Measurements from ENCODE around the gene UST.

UST gene

DNA sequence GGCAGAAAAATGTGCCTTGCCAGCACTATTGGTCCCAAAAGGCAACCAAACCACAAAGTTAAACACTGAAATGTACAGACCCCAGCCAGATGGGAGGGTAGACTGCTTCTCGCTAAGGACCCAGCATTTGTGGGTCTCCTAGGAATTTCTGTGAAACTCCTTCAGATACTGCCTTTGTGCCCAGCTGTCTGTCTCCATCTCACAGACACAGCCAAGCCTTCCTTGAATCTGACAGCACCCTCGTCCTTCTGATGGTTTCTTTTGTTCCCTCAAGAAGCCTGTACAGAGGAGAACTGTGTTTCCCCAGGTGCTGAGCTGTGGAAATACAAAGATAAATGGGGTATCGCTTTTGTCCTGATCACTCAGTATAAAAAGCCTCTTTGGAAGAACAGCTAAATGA, 316.6 kb downstream of the UST start:
- DNase-seq (ENCODE audit: low read depth), result no peak

- DNase-seq (ENCODE audit: low read depth), result no peak
Measured at GRCh38 chr6:149064001-149064659, 317.3 kb downstream of the UST start.

- DNase-seq (ENCODE audit: low read depth), result no peak
Measured at GRCh38 chr6:149064660-149065015, 317.8 kb downstream of the UST start.

- DNase-seq (ENCODE audit: low read depth), result no peak
Measured at GRCh38 chr6:149065121-149065520, 318.3 kb downstream of the UST start.

DNA sequence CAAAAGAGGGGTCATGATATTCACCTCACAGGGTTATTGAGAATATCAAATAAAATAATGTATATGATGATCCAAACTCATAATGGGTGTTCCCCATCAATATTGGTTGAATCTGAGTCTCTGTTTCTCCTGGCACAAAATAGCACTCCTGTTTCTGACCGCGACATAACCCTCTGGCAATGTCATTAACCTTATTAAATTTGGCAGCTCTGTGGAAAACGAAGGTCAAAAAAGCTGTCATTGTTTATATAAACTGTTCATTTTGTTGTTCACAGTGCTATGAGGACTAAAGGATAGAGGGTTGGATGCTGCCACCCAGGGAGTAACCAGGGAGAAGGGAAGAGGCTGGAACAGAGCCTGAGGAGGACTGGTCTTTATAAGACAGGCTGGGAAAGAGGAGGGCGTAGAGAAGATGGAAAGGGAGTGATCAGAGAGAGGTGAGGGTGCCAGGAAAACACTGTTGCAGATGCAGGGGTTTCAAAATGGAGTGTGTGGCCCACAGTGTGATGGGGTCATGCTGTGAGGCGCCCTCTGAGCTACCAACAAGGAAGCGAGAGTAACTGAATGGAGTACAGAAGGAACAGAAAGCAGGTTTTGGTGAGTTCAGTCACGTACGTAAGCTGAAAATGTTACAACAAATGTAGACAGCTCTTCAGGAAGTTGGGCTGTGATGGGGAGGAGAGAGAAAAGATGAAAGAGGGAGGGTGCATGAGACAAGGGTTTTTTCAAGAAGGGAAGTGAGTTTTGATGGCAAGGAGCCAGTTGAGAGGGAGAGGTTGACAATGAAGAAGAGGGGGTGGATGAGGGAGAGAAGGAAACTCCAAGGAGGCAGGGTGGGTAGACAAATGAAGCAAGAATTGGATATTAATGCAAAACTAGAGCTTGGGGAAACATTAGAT, 319.1 kb downstream of the UST start:
- DNase-seq (ENCODE audit: low read depth), result no peak

DNA sequence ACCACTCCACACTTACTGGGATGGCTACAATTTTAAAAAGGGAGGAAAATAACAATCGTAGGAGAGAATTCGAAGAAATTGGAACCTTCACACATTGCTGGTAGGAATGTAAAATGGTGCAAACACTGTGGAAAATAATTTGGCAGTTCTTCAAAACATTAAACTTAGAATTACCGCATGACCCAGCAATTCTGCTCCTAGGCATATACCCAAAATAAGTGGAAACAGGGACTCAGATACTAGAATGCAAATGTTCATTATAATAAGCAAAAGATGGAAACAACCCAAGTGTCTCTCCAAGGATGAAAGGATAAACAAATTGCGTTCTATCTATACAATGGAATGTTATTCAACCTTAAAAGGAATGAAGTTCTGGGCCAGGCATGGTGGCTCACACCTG, 325.2 kb downstream of the UST start:
- DNase-seq (ENCODE audit: low read depth), result no peak

DNA sequence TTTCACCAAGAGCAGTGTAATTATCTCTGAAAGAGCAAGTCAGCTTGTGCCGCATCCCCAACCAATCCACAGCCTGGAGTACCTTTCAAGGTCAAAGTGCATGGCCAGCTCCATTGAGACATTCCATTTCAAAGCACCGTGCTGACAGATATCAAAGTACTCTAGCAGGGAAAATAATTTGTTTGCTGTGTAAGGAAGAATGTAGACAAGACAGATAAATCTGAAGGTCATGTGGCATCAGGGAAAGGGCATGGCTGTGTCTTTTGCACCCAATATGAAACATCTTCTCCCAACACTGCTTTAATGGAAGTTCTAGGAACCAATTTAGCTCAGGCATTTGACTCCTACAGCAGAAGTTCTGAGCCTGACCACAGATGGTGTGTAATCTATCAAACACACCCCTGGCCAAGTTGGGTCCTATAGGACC, 328.0 kb downstream of the UST start:
- DNase-seq (ENCODE audit: low read depth), result no peak

- peak; percentile 18 for DNase-seq (ENCODE audit: low read depth)
Measured at GRCh38 chr6:149075616-149076354, 329.0 kb downstream of the UST start.

DNA sequence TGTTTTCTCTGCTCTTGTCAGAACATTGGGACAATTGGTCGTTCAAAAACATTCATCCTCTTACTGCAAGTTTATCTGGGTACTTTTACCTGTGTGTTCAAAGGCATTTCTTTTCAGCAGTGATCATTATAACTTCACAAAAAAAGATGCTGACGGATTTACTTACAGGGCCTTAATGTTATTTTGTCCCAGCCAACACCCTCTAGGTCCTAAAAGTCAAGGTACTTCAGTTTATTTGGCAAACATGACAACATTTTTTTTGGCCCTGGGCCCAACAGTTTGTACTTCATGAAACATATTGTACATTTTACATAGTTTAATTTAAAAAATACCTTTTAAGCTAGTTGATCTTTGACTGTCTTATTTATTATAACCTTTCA, 329.5 kb downstream of the UST start:
- DNase-seq (ENCODE audit: low read depth), result no peak

DNA sequence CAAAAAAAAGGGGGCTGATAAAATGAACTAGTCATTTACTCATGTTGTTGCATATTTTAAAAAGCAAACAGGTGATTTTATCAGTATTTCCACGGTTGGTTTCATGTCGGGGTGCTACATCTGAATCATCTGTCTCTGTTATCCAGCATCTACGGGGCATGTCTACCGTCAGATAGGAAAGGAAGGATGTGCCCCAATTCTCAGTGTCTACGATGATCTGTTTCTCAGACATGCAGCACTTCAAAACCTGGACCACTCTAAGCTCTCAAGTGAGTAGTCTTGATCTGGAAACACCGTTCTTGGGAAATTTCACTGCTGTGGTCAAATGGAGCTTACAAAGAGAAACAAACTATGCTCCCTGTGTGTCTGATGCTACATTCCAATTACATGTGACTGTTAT, 330.4 kb downstream of the UST start:
- no peak for DNase-seq (ENCODE audit: low read depth)

DNA sequence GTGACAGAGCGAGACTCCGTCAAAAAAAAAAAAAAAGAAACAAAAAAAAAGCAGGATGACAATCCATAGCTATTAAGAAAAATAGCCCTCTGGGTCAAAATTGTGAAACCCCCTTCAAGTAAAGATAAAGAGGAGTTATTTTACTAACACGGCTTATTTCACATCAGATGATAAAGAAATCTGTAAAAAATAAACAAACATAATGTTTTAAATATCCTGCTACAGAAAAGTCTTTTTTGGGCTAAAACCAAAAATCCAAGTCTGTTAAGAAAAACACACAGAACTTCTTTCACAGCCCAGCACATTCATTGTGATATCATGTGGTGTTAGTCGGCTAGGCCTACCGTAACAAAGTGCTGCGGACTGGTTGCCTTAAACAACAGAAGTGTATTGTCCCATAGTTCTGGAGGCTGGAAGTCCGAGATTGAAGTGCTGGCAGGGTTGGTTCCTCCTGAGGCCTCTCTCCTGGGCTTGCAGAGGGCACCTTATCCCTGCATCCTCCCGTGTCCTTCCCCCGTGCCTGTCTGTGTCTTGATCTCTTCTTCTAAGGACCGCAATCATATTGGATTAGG, 331.5 kb downstream of the UST start:
- DNase-seq (ENCODE audit: low read depth), result no peak

DNA sequence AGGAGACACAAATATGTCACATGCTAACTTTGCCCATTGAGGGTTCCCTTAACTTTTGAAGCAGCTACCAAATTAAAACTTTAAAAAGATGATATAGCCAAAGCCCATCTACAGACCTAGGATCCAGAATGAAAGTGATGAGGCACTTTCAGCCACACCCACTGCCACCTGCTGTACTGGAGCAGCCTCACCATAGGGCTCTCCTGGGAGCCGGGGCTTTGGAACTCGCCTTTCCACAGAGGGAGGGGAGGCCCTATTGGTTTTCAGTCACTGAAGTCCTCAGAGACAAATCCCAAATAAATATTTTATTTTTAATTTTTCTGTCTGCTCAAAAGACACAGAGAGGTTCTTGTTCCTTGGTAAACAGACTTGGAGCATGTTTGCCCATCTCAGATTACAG, 332.6 kb downstream of the UST start:
- no peak for DNase-seq (ENCODE audit: low read depth)

DNA sequence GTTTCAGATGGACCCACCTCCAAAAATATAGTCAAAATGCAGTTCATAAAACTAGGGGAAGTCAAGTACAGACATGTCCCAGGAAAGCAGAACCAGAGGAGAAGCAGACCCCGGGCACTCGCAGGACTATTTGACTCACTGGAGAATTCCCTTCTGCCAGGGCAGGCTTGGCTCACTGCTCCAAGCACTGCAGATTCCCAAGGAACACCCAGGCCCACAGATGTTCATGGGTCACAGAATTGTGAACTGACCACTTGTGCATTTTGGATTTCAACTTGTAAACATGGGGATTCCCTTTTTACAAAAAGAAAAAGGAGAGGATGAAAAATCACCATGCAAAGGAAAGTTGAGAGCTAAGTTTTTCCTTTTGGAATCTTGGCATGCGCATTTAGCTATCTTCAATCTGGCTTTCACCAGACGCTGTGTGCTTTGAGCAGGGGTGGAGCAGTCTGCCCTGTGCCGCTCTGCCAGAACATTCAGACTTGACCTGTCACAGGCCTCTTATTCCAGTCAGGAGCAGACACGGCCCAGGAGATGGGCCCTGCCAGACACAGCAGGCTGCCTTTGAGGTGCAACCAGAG, 333.2 kb downstream of the UST start:
- DNase-seq (ENCODE audit: low read depth), result no peak

GRCh38 chr6:149080511-149080910, 333.7 kb downstream of the UST start:
- peak; percentile 74 for DNase-seq (ENCODE audit: low read depth)

DNA sequence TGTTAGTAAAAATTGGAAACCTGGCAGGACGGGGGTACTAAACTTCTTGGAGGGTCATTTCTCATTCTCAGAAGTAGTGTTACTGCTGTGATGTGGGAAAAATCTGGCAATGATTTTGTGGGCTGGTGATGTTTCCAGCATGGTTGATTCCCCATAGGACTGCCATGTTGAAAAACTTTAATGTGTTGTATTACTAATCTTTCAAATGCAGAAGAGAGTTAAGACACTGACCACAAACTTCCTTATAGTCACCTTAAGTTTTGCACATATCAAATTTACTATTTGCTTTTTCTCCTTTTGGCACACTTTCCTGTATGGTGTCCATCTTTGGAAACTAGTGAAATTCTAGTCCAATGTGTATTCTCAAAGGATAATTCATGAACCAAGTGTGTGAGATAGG, 334.5 kb downstream of the UST start:
- no peak for DNase-seq (ENCODE audit: low read depth)

- DNase-seq (ENCODE audit: low read depth), result peak; percentile 40
Measured at GRCh38 chr6:149082320-149082719, 335.5 kb downstream of the UST start.

GRCh38 chr6:149084026-149084425, 337.2 kb downstream of the UST start:
- no peak for DNase-seq (ENCODE audit: low read depth)

DNA sequence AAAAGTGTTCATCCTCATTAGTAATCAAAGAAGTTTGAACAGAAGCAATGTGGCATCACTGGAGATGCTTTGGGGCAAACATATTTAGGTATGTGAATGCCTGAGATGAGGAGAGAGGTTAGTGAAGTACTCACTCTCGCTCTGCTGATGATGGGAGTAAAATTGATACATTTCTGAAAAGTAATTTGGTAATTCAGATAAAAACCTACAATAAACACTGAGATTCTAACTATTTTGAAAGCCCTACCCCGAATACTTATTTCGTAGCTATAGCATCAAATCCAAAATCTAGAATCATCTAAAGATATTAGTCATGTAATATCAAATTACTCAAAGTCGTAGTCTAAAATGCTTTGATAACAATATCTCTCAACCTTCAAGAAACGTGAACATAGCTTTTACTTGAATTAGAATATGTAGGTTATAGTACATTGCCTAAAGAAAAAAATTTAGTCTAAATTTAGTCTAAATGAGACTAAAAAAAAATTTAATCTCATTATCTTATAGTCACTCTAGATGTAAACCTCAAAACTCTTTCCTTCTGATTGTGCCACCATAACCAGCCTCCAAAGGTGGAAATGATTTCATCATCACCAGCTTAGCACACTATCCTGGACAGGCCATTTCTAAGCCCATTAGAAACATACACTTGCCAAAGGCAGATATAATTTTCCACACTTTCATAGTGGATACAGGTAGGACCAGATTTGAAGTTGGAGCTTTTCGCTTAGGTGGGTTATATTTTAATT, 338.2 kb downstream of the UST start:
- DNase-seq (ENCODE audit: low read depth), result no peak

GRCh38 chr6:149085557-149085938, 338.7 kb downstream of the UST start:
- DNase-seq (ENCODE audit: low read depth), result no peak

GRCh38 chr6:149086363-149086762, 339.5 kb downstream of the UST start:
- no peak for DNase-seq (ENCODE audit: low read depth)

DNA sequence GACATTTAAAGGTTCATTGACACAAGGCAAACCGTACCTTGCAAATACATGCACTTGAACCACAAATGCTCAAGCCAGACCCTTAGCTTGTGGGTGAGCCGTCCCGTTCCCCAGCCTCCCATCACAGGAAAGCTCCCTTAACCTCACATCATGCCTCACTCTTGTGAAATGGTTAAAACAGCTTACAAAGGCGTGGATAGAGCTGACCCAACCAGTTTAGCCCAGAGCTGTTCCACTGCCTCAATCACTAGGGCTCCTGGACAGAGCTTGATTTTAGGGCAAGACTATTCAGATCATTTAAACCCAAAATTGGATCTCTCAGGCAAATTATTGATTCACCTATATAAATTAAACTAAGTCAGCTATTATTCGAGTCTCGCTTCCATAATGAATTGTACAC, 341.1 kb downstream of the UST start:
- no peak for DNase-seq (ENCODE audit: low read depth)

GRCh38 chr6:149088361-149088760, 341.5 kb downstream of the UST start:
- no peak for DNase-seq (ENCODE audit: low read depth)
